CD4-positive, alpha-beta T cell treated with Interleukin-21 for 1 hour (primary cell): ENCODE data around the gene CHMP4B.

ENCODE experiments used
- DNase-seq: peaks from one replicate; pipeline ENCODE4 v3.0.0-alpha.2; 2020

CHMP4B gene, protein sequence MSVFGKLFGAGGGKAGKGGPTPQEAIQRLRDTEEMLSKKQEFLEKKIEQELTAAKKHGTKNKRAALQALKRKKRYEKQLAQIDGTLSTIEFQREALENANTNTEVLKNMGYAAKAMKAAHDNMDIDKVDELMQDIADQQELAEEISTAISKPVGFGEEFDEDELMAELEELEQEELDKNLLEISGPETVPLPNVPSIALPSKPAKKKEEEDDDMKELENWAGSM

DNA sequence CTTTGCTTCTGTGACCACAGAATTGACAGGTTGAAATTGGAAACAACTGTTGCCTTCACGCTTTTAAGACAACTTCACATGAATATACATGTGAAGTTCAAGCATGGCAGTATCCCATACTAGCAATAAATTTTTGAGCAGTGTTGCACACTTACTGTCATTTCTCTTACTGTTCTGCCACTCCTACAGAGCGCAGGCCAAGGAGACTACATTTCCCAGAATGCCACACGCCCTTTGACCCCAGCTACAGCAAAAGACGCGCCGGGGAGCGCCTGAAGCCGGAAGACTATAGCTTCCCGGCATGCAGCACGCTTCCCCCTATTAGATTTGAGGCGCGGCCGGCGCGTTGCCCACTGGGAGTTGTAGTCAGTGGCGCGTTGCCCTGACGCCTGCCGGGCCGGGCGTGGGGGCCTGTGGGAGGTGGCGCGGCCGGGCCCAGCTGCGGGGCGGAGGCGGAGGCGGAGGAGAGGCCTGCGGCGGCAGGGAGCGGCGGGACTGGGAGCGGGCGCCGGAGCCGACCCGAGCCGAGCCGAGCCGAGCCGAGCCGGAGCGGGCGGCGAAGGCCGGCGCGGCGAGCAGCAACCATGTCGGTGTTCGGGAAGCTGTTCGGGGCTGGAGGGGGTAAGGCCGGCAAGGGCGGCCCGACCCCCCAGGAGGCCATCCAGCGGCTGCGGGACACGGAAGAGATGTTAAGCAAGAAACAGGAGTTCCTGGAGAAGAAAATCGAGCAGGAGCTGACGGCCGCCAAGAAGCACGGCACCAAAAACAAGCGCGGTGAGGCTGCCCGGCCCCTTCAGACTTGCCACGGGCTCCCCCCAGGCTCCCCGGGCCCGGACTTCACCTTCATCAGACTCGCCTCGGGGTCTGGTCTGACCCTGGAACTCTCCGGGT lies at the start of gene CHMP4B:
Gene CHMP4B, plus strand, starts transcription at position 464 of the 891 bp plus-strand sequence. Its CDS starts 121 bp downstream, at position 585.
- peak; percentile 98 for DNase-seq

DNA sequence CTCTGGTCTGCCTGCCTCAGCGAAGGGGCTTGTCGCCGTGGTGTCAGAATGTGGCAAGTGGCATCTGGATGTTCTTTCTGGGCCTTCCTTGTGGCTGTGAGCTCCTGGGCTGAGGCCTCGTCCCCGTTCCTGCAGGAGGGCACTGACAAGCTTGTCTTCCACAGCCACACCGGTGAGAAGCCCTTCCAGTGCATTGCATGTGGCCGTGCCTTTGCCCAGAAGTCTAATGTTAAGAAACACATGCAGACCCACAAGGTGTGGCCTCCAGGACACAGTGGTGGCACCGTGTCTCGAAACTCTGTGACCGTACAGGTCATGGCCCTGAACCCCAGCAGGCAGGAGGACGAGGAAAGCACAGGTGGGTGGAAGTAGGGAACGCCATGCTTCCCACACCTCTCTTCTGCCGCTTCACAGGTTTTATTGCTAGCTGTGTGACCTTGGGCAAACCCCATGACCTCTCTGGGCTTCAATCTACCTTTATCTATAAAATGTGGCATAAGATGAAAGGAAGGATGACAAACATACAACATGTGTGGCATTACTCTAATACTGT lies 49.4 kb upstream of the CHMP4B start:
- no peak for DNase-seq

DNA sequence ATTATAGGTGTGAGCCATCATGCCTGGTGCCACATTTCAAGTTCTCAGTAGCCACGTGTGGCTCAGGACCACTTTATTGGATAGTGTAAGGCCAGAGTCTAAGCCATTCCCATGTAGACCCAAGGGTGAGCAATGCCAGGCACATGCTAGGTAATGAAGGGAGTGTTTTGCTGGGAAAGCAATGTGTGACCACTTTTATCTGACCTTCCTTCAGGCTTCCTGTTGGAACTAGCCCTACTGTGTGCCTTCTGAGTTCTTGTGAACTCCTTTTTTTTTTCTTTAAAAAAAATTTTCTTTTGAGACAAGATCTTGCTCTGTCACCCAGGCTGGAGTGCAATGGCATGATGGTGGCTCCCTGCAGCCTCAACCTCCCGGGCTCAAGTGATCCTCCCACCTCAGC lies 46.0 kb upstream of the CHMP4B start:
- DNase-seq: no peak

DNA sequence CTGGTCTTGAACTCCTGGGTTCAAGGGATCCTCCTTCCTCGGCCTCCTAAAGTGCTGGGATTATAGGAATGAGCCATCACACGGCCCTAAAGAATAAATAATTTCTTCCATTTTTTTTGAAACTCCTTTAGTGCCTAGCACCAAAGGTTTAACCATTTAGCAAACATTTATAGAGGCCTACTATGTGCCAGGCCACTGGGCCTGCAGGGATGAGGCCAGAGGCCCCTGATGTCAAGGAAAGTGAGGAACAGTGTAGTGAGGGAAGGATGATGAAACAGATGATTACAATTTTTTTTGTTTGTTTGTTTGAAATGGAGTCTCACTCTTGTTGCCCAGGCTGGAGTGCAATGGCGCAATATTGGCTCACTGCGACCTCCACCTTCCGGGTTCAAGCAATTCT lies 45.6 kb upstream of the CHMP4B start:
- DNase-seq: no peak

DNA sequence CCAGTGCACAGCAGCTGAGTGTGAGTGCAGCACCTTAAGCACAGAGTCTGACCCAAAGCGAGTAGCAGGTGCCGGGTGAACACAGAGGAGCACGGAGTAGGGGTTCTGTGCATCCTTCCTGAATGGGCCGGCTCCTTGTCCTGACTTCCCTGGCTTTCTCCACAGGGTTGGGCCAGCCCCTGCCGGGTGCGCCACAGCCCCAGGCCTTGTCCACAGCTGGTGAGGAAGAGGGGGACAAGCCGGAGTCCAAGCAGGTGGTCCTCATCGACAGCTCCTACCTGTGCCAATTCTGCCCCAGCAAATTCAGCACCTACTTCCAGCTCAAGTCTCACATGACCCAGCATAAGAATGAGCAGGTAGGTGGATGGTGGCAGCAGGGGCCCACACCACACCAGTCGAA lies 44.5 kb upstream of the CHMP4B start:
- DNase-seq: no peak

DNA sequence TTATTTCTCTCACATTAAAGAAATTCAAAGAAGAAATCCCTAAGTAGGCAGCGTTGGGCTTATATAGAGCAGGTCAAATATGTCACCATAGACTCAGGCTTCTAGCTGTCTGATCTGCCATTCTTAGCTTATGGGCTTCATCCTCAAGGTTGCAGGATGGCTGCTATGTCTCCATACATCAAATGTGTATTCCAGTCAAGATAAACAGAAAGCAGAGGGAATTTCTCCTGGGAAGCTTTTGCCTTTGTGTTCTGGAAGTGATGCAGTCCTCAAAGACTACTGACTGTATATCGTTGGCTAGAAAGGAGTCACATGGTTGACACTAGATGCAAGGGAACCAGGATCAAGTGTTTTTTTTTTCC lies 43.4 kb upstream of the CHMP4B start:
- DNase-seq: no peak

DNA sequence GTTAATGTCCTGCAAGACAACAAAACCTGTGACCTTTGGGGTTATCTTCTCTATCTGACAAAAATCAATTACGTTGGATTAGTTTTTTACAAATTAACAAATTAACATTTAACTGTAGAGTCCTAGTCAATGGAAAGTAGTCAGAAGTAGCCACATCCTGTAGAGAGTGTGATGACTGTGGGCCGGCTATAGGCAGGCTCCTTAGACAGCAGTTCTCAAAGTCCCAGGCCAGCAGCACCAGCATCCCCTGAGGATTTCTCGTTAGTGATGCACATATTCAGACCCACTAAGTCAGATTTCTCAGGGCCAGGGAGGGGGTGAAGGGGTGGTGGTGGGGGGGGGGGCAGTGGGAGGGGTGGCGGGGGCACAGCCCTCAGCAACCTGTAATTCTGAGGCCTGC lies 42.1 kb upstream of the CHMP4B start:
- no peak for DNase-seq

DNA sequence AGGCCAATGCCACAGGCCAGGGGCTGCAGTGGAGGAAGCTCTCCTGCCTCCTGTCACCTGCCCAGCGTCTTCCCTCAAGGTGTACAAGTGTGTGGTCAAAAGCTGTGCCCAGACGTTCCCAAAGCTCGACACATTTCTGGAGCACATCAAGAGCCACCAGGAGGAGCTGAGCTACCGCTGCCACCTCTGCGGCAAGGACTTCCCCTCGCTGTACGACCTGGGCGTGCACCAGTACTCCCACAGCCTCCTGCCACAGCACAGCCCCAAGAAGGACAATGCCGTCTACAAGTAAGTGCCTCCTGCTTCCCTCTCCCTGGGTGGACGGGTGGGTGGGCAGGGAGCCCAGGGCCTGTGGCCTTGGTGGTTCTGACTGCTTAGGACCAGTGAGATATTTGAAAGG lies 41.1 kb upstream of the CHMP4B start:
- DNase-seq: no peak

DNA sequence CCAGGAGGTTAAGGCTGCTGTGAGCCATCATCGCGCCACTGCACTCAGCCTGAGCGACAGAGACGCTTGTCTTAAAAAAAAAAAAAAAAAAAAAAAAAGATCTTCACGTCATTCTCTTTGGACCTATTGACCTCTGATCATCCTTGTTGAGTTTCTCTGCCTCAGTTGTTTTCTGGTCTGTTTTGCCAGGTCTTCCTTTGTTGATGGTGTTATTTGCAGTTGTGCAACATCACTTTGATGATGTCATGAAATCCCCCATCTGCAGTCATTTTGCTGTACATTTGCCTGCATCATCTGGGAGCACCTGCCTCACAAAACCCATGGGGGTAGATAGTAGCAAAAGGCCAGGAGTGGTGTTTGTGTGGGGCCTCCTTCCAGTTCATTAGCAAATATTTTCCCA lies 39.2 kb upstream of the CHMP4B start:
- no peak for DNase-seq

DNA sequence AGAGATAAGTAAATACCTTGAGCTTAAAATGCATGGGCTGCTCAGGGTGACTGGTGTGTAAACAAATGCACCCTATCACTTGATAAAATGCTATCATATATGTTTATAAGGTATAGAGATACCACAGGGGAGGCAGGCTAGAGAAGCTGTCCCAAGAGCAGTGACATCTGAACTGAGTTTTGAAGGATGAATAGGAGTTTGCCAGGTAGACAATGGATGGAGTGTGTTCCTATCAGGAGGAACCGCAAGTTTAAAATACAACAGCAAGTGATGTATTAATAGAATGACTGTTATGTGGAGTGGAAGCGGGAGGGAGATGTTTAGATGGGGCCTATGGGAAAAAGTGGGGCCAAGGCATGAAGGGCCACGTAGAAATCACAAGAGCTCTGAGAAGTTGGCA lies 38.7 kb upstream of the CHMP4B start:
- DNase-seq: no peak

DNA sequence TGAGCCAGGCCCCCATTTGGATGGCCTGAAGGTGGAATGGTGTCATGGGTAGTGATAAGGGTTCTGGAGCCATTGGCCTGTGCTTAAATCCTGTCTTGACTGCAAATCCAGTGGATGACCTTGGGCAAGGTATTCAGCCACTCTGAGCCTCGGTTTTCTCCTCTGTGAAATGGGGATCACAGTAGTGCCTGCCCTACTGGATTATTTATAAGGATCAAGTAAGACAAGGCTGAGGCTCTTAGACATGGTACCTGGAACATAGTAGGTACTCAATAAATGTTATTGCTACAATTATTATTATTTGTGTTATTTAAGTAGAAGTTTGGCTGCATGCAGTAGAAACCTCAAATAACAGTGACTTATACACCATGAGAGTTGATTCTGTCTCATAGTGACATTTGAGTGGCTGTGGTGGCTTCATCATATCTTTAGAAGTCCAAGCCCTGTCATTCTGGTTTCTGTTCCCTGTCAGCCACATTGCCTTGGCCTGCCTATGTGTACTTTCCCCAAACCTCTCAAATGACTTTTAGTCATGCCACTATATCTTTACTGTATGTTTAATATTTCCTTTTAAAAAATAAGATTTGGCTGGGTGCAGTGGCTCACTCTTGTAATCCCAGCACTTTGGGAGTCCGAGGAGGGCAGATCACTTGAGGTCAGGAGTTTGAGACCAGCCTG lies 37.6 kb upstream of the CHMP4B start:
- DNase-seq: peak; percentile 5

DNA sequence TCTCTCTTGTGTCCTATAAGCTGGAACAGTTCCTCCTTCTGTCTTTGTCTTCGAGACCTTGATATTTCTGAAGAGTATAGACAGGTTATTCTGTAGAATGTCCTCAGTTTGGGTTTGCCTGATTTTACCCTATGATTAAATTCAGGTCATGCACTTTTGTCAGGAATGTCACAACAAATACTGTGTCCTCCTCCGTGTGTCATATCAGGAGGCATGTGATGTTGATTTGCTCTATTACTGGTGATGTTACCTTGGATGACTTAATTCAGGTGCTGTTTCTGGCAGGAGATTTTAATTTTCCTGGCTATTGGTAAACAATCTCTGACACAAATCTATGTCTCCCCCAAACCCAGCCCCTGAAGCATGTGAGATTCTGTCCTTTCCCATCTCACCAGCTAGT lies 33.3 kb upstream of the CHMP4B start:
- DNase-seq: no peak

DNA sequence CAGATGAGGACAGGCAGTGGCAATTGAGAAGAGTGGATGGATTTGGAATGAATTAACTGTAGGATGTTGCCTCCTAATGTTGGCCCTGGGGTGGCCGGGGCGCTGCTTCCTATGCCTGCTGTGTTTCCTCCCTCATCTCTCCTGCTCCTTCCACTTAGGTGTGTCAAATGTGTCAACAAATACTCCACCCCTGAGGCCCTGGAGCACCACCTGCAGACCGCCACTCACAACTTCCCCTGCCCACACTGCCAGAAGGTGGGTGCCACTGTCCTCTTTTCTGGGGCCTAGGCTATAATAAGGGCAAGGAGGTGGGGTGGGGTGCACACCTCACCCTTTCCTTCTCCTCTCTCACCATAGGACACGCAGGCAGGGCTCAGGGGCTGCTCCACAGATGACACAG lies 30.0 kb upstream of the CHMP4B start:
- DNase-seq: no peak

DNA sequence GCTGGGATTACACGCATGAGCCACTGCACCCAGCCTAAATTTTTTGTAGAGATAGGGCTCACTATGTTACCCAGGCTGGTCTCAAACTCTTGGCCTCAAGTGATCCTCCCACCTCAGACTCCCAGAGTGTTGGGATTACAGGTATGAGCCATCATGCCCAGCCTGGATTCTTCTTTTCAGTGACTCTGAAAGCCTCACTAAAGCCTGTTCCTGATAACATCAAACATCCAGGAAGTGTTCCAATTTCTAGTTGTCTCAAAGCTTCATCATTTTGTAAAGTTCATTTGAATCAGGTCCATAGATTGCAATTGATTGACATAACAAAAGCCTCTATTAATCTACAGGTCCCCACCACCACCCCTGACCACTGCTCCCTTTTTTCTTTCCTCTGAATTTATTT lies 29.2 kb upstream of the CHMP4B start:
- DNase-seq: no peak

DNA sequence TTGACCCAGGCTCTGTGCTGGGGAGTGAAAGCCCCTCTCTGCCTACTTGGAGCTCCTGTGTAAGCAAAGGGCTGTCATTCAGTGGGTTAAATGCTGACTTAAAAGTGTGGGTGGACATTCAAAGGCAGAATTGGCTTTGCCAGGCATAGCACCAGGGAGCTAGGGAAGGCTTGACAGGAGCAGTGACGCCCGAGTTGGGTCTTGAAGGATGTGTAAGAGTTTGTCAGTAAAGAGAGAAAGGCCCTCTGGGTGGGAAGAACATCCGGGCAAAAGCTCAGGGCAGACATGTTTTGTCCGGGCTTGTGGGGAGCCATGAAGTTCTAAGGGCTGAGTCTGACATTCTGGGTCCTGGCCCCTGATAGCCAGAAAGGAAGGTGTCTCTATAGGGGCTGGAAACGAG lies 27.9 kb upstream of the CHMP4B start:
- DNase-seq: no peak

DNA sequence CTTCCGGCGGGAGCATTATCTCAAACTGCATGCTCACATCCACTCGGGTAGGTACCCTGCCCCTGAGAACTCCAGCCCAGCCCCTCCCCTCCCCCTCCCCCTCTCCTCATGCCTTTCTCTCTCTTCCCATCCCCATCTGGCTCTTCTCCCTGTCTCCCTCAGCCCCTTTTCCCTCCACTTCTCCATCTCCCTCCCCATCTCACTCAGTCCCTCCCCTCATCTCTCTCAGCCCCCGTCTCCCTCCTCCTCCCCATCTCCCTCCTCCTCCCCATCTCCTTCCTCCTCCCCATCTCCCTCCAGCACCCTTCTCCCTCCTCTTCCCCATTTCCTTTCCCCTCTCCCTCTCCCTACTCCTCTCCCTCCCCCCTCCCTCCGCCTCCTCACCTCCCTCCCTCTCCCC lies 27.3 kb upstream of the CHMP4B start:
- no peak for DNase-seq

DNA sequence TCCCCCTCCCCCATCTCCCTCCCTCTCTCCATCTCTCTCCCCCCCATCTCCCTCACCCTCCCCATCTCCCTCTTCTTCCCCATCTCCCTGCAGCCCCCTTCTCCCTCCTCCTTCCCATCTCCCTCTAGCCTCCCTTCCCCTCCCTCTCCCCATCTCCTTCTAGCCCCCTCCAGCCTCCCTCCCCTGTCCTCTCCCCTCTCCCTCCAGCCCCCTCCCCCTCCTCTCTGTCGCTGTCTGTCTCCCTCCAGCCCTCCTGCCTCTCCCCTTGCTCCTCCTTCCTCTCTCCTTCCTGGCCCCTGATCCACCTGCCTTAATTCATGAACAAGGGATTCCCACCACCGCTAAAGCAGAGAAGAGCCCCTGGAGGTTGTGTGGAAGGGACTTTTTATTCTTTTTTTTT lies 26.9 kb upstream of the CHMP4B start:
- no peak for DNase-seq

DNA sequence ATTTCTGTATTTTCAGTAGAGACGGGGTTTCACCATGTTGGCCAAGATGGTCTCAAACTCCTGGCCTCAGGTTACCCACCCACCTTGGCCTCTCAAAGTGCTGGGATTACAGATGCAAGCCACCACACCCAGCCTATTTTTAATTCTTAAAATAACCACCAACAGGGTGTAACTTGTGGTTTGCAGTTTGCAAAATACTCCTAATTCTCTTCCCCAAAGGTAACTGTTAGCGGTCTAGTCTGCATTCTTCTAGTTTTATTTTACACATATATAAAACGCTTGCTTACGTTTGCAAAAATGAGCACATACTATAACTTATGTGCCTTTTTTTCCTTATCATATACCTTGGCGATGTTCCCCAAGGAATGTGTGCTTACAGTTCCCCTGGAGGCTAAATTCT lies 25.6 kb upstream of the CHMP4B start:
- DNase-seq: no peak

DNA sequence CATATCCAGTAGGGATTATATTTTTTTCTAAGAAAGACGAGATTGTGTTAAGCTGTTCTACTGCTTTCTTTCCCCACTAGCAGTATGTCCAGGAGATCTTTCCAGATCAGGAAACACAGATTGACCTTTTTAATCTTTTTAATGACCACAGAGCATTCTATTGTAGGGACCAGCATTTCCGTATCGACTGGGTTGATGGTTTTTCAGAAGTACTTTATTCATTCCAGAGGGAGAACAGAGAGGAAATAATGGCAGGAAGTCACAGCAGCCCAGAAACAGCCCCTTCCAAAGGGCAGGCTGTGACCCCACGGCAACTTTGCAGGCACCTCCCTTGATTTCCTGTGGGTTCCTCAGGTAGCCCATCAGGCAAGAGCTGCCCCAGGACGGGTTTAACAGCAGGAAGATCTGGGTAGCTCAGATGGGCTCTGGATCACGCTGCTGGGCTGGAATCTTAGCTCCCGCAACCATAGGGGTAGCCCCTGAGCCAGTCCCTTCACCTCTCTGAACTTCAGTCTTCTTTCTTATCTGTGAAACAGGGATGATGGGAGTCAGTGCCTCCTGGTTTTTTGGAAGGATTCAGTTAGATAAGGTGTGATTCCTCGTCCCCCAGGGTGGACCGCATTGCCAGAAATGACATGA lies 23.8 kb upstream of the CHMP4B start:
- DNase-seq: no peak

DNA sequence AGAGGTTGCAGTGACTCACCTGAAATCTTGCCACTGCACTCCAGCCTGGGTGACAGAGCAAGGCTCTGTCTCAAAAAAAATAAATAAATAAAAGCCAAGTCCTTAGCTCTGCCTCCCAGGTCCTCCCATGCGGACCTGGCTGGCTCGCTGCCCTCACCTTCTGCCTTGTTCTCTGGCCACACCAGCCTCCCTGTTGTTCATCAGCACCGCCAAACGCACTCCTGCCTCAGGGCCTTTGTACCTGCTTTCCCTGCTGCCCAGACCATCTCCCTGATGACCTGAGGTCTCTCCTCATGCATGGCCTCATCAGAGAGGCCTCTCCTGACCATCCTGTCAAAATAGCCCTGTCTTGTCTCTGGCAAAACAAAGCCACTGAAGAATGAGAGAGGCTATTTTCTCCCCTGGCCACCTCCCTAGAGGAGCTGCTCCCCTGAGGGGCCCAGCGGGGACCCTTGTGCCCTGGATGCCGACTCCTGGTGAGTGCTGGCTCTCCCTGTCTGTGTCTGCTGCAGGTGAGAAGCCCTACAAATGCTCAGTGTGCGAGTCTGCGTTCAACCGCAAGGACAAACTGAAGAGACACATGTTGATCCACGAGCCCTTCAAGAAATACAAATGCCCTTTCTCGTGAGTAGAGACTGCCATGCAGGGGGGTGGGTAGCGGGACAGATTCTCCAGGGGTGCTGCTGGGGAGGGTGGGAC lies 22.6 kb upstream of the CHMP4B start:
- DNase-seq: no peak

DNA sequence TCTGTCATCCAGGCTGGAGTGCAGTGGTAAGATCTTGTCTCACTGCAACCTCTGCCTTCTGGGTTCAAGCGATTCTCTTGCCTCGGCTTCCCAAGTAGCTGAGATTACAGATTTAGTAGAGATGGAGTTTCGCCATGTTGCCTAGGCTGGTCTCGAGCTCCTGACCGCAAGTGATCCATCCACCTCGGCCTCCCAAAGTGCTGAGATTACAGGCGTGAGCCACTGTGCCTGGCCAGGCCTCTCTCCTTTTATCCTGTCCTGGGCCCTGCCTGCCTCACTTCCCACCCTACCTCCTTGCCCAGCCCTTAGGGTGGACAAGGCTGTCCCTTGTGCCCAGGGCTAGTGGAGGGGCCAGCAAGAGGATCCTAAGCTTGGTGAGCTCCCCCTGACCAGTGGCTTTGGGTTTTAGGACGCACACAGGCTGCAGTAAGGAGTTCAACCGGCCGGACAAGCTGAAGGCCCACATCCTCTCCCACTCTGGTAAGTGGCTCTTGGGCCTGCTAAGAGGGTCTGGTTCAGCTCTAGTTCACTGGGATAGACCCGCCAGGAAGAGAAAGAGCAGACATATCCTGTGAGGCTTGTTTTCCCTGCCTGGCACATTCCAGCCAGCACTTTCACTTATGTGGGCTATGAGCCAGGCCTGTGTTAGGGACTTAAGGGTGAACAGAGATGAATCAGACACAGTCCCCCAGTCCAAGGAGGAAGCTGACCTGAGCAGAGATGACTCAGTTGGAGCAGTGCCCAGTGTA lies 21.9 kb upstream of the CHMP4B start:
- no peak for DNase-seq

DNA sequence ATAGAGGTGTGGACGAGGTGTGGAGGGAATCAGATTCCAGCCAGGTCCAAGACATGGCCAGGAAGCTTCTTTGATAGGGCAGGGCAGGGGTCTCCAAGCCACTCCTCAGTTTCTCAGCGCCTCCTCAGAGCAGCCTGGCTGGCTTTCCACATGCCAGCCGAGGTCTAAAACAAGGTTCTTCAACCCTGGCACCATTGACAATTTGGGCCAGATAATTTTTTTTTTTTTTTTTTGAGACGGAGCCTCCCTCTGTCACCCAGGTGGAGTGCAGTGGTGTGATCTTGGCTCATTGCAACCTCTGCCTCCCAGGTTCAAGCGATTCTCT lies 21.3 kb upstream of the CHMP4B start:
- DNase-seq: no peak
